GM18499 (cell line): ENCODE data around the gene CHCHD3.

Experiments used
- ATAC-seq: cut with Tn5 transposase; IDR thresholded peaks from one replicate; pipeline ENCODE4 v1.9.1; 2021; ENCODE audit warnings: moderate number of reproducible peaks; ENCODE audit not compliant: insufficient read depth, unreplicated experiment

Gene CHCHD3

GRCh38 chr7:133015888-133016287 lies 66.0 kb downstream of the CHCHD3 start:
- ATAC-seq, result no peak

- no peak for ATAC-seq
These were observed 70.1 kb downstream of the CHCHD3 start for GRCh38 chr7:133011746-133012145.

- ATAC-seq, result no peak
These were observed 72.3 kb downstream of the CHCHD3 start for GRCh38 chr7:133009426-133010252.

GRCh38 chr7:133007961-133008360 lies 73.9 kb downstream of the CHCHD3 start:
- no peak for ATAC-seq

GRCh38 chr7:133003052-133003910 lies 78.6 kb downstream of the CHCHD3 start:
- ATAC-seq, result no peak

- no peak for ATAC-seq
These were observed 80.2 kb downstream of the CHCHD3 start for GRCh38 chr7:133001727-133002126.

GRCh38 chr7:132999845-133000244 lies 82.0 kb downstream of the CHCHD3 start:
- ATAC-seq, result no peak

- ATAC-seq, result no peak
These were observed 83.1 kb downstream of the CHCHD3 start for GRCh38 chr7:132998763-132999162.

- no peak for ATAC-seq
These were observed 84.4 kb downstream of the CHCHD3 start for GRCh38 chr7:132997505-132997904.

- no peak for ATAC-seq
These were observed 85.2 kb downstream of the CHCHD3 start for GRCh38 chr7:132996581-132997242.

GRCh38 chr7:132993377-132994013 lies 88.4 kb downstream of the CHCHD3 start:
- no peak for ATAC-seq

- ATAC-seq, result no peak
These were observed 90.0 kb downstream of the CHCHD3 start for GRCh38 chr7:132991615-132992587.

- ATAC-seq, result no peak
These were observed 93.8 kb downstream of the CHCHD3 start for GRCh38 chr7:132988117-132988516.

GRCh38 chr7:132980402-132980801 lies 101.5 kb downstream of the CHCHD3 start:
- no peak for ATAC-seq

GRCh38 chr7:132979524-132979923 lies 102.4 kb downstream of the CHCHD3 start:
- ATAC-seq, result no peak

- ATAC-seq, result no peak
These were observed 104.7 kb downstream of the CHCHD3 start for GRCh38 chr7:132977234-132977633.

GRCh38 chr7:132972745-132973144 lies 109.1 kb downstream of the CHCHD3 start:
- ATAC-seq, result no peak

- no peak for ATAC-seq
These were observed 111.6 kb downstream of the CHCHD3 start for GRCh38 chr7:132970257-132970656.

GRCh38 chr7:132969520-132969919 lies 112.4 kb downstream of the CHCHD3 start:
- no peak for ATAC-seq
